SK-N-SH (cell line): ENCODE data around the gene EXPH5.

Source experiments
- MXI1 ChIP-seq: IDR thresholded peaks from 2 replicates; pipeline ENCODE4 v1.6.1; 2012; ENCODE audit warnings: mild to moderate bottlenecking, low read depth, low read length, improper control_type of control experiment
- PBX3 ChIP-seq: IDR thresholded peaks from 2 replicates; pipeline ENCODE4; 2012
- REST ChIP-seq: IDR thresholded peaks from 2 replicates; pipeline ENCODE4 v1.6.1; 2012; ENCODE audit warnings: mild to moderate bottlenecking, low read depth, low read length, moderate library complexity

GRCh38 chr11:108593923-108594434, 411 bp upstream of the EXPH5 start:
- TF ChIP-seq REST (no peak), PBX3 (no peak), MXI1 (no peak)
